Body of pancreas (tissue), 4 donors: ENCODE measurements around the gene MRPL10. TPM values are rescaled to one million over a fixed set of nuclear protein-coding genes. Genes with fewer than 3 reads are reported as not detected.
A peak's percentile ranks its signal among the peaks of the same experiment; 100 is the strongest.

ENCODE experiments used
- ATAC-seq: fragments of 150-250 bp; one replicate; pipeline ENCODE4 v1.9.1; 2016
- DNase-seq, 4 donors: peaks; one replicate each; pipeline ENCODE4 v3.0.0-alpha.2; 2019
- H3K27ac ChIP-seq, 4 donors: fragments of 200-600 bp; sonication (generic); 1 replicate in 3 of 4; 2 replicates in 1 of 4; pipeline versions ENCODE4 v1.5.1 to v1.6.1; 2016 to 2019; ENCODE audit warnings: mild to moderate bottlenecking in 1 of 4, mixed read lengths in 1 of 4, moderate library complexity in 1 of 4
- H3K27me3 ChIP-seq, 2 donors: fragments of 200-600 bp; sonication (generic); one replicate each; pipeline ENCODE4 v1.6.0; 2016; ENCODE audit warnings: mild to moderate bottlenecking in 1 of 2
- H3K36me3 ChIP-seq, 2 donors: fragments of 200-600 bp; sonication (generic); replicated peaks in 1 of 2; 2 replicates each; pipeline ENCODE4 v1.5.1; 2016; ENCODE audit warnings: low read depth in 2 of 2; ENCODE audit not compliant: insufficient read depth in 1 of 2
- H3K4me1 ChIP-seq: fragments of 200-600 bp; sonication (generic); one replicate; pipeline ENCODE4 v1.6.0; 2016
- H3K4me3 ChIP-seq, 2 donors: fragments of 200-600 bp; sonication (generic); 1 replicate in 1 of 2; 2 replicates in 1 of 2; pipeline ENCODE4 v1.5.1; 2016 to 2019
- H3K9me3 ChIP-seq, 3 donors: fragments of 200-600 bp; sonication (generic); 1 replicate in 2 of 3; 2 replicates in 1 of 3; pipeline ENCODE4 v1.5.1; 2016
- CTCF ChIP-seq, 7 experiments: fragments of 450-650 bp in 4 of 7; fragments of 200-600 bp in 3 of 7; sonication (generic) in 3 of 7; IDR thresholded peaks; one replicate each; pipeline ENCODE4 v1.5.1; 2016 to 2019; ENCODE audit warnings: antibody characterized with exemption in 7 of 7
- POLR2A ChIP-seq, 3 donors: fragments of 450-650 bp; IDR thresholded peaks; one replicate each; pipeline ENCODE4 v1.6.1; 2016; ENCODE audit warnings: antibody characterized with exemption in 3 of 3, mild to moderate bottlenecking in 2 of 3
- WGBS, 2 donors: methylation state at CpG; one replicate each; pipeline ENCODE4 v1.1.5; 2017; 5-methylcytosine and 5-hydroxymethylcytosine counted together
- intact Hi-C: fragments of 100-400 bp; cut with DNase I; formaldehyde crosslinking; loops from one replicate; pipeline ENCODE4 v1.15.1; 2023
- total RNA-seq, 2 donors: library from RNA; depleted of rRNA; stranded (reverse); fragments of >200 nt; gene quantifications; one replicate each; pipeline ENCODE4 v1.1.0, GENCODE V29; 2016

MRPL10 gene
- total RNA-seq, 2 donors from 2014 or later, result 4.3 to 29.8 TPM

DNA sequence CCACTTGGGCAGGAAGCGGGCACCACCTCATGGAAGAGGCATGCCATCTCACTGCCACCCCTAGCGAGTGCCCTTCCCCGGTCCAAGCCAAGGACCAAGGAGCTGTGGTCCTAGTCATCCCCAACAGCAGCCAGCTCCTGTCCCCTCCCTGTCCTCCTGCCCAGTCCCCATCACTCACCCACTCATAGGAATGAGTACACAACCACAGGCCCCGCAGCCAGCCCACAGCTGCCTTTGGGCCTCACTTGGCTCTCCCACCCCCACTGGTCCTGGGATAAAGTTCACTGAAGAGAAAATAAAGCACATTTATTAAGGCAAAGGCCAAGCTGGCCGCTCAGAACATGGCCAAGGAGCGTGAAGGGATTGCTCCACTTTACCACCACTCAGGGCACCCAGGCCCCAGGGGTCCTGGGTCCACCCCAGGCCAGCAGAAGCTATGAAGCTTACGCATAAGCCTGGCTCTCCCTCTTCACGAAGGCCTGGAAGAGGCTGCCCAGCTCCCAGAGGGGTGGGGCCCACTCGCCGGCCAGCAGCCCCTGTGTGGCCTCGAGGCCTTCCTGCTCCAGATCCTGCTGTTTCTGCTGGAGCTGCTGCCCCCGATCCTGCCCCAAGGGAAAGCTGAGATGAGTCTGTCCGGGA lies 6.2 kb upstream of the MRPL10 start:
- 58 to 83% methylated on average over 4 to 13 of the region's 13 CpGs for WGBS, 2 donors
- no peak for TF ChIP-seq CTCF (IDR thresholded peaks at IDR 0.05)
- TF ChIP-seq POLR2A (IDR thresholded peaks at IDR 0.05), result no peak
- intact Hi-C loops, result loop anchor here (10.0 kb wide), 1 partner anchor 177 kb away; no protein-coding TSS in a partner anchor
- DNase-seq (no peak), ATAC-seq (no peak)
- H3K36me3 ChIP-seq, result peaks cover 0 to 2% of the 10 kb centered on the region in 2 donors
- no peak overlapping the region for H3K4me3 ChIP-seq
- H3K27me3 ChIP-seq, result no peaks in the 10 kb centered on the region
- no peaks in the 10 kb centered on the region for H3K9me3 ChIP-seq
- H3K27ac ChIP-seq, result no peak overlapping the region
- peaks cover 24% of the 10 kb centered on the region for H3K4me1 ChIP-seq

DNA sequence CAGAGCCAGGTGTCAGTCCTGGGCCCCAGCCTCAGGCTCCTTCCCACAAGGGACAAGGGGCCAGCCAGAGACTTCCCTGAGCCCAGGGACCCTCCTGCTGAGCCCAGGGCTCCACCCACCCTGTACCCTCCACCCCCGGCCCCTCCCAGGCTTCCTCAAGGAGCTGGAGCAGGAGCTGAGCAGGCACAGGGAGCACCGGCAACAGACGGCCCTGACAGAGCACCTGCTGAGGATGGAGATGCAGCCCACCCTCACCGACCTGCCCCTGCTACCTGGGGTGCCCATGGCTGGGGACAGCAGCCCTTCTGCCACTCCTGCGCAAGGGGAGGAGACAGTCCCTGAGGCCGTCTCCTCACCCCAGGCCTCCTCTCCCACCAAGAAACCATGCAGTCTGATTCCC lies 5.3 kb upstream of the MRPL10 start:
- intact Hi-C loops, result loop anchor here (10.0 kb wide), 1 partner anchor 178 kb away; no protein-coding TSS in a partner anchor
- H3K4me3 ChIP-seq, result no peak overlapping the region
- DNase-seq, result no peak
- no peaks in the 10 kb centered on the region for H3K27me3 ChIP-seq
- peaks cover 0 to 2% of the 10 kb centered on the region in 2 donors for H3K36me3 ChIP-seq
- H3K27ac ChIP-seq, result no peak overlapping the region
- TF ChIP-seq POLR2A (IDR thresholded peaks at IDR 0.05) (no peak), CTCF (IDR thresholded peaks at IDR 0.05) (no peak)
- 75 to 100% methylated on average over 1 to 6 of the region's 6 CpGs for WGBS, 2 donors
- peaks cover 24% of the 10 kb centered on the region for H3K4me1 ChIP-seq
- no peak for ATAC-seq
- H3K9me3 ChIP-seq, result no peaks in the 10 kb centered on the region

DNA sequence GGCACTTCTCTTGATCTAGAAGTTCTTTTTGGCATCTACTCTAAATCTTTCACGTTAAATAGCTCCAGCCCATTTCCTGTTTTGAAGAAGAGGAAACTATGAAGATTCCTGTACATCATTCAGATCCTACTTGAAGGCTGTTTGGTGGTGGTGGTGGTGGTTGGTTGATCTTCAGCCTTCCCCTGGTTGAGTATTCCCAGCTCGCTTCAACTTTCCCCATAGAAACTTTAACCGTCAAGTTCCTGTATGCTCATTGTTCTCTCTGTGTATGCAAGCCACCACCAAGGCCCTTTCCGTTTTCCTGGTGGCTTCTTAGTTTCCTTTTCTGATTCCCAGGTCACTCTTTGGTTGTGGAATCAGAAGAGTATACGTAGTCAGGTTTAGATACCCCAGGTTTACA lies 3.4 kb upstream of the MRPL10 start:
- H3K27ac ChIP-seq, result no peak overlapping the region
- H3K9me3 ChIP-seq, result no peaks in the 10 kb centered on the region
- peaks cover 0 to 2% of the 10 kb centered on the region in 2 donors for H3K36me3 ChIP-seq
- ATAC-seq (no peak), DNase-seq (no peak)
- WGBS, 2 donors, result 59 to 66% methylated on average over 5 of the region's 5 CpGs
- H3K27me3 ChIP-seq, result no peaks in the 10 kb centered on the region
- no peak overlapping the region for H3K4me3 ChIP-seq
- TF ChIP-seq CTCF (IDR thresholded peaks at IDR 0.05), result no peak
- no peak for TF ChIP-seq POLR2A (IDR thresholded peaks at IDR 0.05)
- H3K4me1 ChIP-seq, result peaks cover 23% of the 10 kb centered on the region
- intact Hi-C loops, result loop anchor here (10.0 kb wide), 1 partner anchor 180 kb away; no protein-coding TSS in a partner anchor

DNA sequence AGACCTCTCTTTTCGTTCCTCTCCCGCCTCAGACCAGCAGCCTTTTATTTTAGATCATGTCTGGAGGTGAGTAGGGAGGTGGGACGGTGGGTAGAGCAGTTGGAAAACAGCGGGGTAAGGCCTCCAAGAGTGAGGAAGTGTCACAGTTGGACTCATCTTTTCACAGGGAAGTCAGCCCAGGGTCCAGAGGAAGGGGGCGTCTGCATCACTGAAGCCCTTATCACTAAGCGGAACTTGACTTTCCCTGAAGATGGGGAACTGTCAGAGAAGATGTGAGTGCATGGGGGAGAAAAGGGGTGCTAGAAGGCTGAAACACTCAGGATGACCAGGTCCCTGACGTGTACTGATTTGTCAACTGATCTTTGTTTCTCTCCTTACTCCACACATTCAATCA lies 590 bp upstream of the MRPL10 start:
- Histone ChIP-seq H3K36me3 (peaks cover 2 to 8% of the 10 kb centered on the region in 2 donors), H3K4me1 (peaks cover 20% of the 10 kb centered on the region), H3K27me3 (no peaks in the 10 kb centered on the region), H3K27ac (peak overlapping the region in 1 of 4 donors; percentile 78), H3K9me3 (no peaks in the 10 kb centered on the region), H3K4me3 (peak overlapping the region in 1 of 2 donors; percentile 17)
- WGBS, 2 donors, result 7 to 8% methylated on average over 6 to 7 of the region's 7 CpGs
- TF ChIP-seq POLR2A (IDR thresholded peaks at IDR 0.05), result no peak
- TF ChIP-seq CTCF (IDR thresholded peaks at IDR 0.05), result no peak
- no peak for ATAC-seq
- intact Hi-C loops, result loop anchor here (10.0 kb wide), 1 partner anchor 183 kb away; no protein-coding TSS in a partner anchor
- DNase-seq, result no peak
